GM19238 (cell line): ENCODE data around the gene AKT3.
"Not testable (repeated sequence)": the region's sequence is repeated elsewhere in the genome, so short reads cannot be mapped to it uniquely, and the experiment has no call there.

Experiments
- DNase-seq: peaks from one replicate; pipeline ENCODE4 v3.0.0; 2011; ENCODE audit warnings: low spot score; ENCODE audit not compliant: insufficient read length

AKT3 gene

DNA sequence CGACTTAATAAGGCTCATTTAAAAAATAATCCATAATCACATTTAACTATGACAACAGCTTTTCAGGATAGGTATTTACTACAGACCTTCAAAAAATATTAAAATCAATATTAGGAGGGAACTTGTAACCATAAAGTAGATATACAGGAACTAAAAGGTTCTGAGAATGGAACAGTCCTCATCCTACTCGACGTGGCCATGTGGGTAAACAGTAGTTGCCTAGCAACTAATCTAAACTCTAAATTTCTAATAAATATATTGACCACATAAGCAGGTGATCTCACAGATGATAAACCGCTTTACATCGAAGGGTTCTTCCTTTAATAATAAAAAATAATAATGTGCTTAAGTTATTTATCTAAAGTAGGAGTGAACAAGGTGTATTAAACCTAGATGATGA is 7.9 kb downstream of the AKT3 start:
- no peak for DNase-seq

DNA sequence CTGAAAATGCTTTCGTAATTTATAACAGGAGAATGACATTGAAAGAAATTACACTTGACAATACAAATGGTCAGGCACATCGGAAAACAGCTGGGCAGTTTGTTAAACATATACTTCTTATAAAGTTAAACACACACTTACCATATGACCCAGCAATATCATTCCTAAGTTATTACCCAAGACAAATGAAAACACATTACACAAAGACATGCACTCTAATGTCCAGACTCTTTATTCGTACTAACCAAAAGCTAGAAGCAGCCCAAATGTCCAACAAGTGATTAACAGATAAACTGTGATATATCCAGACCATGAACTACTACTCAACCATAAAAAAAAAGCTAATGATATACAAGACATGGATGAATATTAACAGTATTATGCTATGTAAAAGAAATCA is 8.5 kb downstream of the AKT3 start:
- no peak for DNase-seq

DNA sequence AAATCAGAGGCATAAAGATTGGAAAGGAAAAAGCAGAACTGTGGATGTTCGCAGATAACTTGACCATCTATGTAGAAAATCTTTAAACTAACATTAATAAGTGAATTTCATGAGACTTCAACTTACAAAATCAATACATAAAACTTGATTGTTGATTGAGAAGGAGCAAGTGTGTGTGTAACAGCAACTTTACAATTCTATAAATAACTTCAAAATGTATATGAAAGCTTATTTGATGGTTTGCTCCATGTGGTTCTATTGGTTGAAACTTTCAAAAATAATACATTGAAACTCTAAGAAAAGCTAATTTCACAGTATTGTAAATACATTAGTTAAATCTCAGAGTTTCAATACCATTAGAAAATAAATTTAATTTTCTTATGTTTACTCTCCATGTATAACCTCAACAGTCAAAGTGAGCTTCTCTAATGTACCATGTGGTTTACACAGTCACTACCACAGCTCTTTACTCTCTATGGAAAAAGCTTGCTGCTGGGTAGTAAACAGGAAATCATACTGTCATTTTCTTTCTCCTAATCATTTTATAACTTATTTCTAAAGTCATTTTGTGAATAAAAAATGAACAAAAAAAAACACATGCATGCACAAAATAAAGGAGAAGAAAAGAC is 12.0 kb downstream of the AKT3 start:
- DNase-seq, result no peak

DNA sequence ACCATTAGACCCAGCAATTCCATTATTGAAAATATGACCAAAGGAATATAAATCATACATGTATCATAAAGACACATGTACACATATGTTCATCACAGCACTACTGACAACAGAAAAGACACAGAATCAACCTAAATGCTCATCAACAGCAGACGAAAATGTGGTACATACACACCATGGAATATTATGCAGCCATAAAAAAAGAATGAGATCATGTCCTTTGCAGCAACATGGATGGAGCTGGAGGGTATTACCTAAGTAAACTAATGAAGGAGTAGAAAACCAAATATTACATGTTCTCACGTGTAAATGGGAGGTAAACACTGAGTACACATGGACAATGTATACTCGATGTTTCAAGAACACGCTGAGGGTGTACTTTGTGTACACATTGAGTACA is 15.9 kb downstream of the AKT3 start:
- no peak for DNase-seq

DNA sequence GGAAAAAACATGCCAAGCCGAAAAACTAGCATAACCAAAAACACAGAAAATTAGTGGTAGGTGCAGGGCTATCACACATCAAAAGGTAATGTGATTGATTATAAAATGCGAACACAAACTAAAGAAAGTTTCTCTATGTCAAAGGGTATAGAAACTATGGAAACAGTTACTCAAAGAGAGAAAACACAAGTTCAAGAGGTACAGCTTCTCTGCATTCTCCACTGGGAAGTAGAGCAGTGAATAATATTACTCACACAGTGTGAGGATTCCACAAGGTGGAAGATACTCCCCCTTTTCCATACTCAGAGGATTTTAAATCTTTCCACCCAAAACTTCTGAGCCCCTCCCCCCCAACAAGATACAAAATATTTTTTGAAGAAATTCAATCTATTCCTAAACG is 18.6 kb downstream of the AKT3 start:
- no peak for DNase-seq

DNA sequence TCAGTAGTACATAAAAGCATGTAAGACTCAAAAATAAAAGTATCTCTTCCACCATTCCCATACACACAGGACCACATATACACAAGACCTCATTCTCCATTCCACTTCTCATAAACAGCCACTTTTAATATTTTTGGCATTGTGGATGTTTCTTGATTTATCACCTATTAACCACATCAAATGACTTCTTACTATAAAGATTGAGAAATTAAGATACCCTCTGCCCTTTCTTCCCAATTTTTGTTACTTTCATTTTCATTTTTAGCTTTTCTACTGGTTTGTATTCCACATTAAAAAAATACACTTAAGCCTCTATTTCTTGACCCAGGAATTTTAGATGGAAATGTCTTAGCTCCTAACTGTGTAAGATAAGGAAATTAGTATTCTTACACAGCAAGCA is 22.8 kb downstream of the AKT3 start:
- DNase-seq, result no peak

GRCh38 chr1:243824907-243825306 is 25.1 kb downstream of the AKT3 start:
- DNase-seq, result not testable (repeated sequence)

- DNase-seq, result no peak
Measured at GRCh38 chr1:243821177-243821680, 28.8 kb downstream of the AKT3 start.

GRCh38 chr1:243819438-243819839 is 30.6 kb downstream of the AKT3 start:
- DNase-seq, result no peak

- DNase-seq, result no peak
Measured at GRCh38 chr1:243818978-243819377, 31.1 kb downstream of the AKT3 start.

DNA sequence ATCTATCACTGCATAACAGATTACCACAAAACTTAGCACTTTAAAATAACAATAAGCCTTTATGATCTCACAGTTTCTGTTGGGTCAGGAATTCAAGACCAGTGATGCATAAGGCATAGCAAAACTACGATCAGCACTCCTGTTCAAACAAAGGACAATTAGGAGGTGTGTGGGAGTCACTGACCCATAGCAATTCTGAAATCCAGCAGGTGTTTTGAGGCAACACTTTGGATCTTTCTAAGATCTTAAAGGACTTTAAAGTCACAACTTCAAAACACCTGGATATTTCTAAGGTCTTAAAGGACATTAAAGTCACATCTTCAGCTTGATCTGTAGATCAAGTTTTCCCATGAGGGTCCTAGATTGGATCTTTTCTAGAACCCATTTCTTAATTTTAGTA is 35.3 kb downstream of the AKT3 start:
- DNase-seq, result no peak

DNA sequence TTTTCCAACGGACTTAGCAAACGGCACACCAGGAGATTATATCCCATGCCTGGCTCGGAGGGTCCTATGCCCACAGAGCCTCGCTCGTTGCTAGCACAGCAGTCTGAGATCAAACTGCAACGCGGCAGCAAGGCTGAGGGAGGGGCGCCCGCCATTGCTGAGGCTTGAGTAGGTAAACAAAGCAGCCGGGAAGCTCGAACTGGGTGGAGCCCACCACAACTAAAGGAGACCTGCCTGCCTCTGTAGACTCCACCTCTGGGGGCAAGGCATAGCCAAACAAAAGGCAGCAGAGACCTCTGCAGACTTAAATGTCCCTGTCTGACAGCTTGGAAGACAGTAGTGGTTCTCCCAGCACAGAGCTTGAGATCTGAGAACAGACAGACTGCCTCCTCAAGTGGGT is 42.7 kb downstream of the AKT3 start:
- not testable (repeated sequence) for DNase-seq

- DNase-seq, result no peak
Measured at GRCh38 chr1:243806310-243806709, 43.7 kb downstream of the AKT3 start.

DNA sequence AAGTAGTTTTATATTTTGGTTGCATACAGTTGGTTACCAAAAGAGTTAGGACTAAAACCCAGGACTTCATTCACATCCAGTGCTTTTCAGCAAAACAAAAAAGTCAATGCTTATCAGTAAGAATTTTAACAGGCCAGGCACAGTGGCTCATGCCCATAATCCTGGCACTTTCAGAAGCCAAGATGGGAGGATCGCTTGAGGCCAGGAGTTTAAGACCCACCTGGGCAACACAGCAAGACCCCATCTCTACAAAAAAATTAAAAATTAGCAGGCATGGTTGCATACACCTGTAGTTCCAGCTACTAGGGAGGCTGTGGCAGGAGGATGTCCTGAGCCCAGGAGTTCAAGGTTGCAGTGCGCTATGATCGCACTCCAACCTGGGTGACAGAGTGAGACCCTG is 47.3 kb downstream of the AKT3 start:
- no peak for DNase-seq

DNA sequence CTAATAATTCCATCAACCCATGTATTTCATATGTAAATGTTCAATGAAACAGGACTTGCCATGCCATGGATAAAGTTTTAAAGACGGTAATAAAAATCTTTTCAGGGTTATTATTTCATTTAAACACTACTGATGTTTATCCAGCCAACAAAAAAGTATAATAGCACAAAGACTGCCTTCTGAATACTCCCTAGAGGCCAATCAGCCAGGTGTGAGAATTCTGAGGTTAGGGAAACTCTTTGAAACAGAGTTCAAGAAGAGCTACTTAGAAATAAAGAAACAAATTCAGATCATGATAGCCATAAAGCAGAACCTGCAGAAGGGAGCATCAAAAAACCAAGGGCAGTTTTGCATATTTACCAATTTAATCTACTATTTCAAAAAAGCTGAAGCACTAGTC is 48.7 kb downstream of the AKT3 start:
- DNase-seq, result peak; percentile 1

DNA sequence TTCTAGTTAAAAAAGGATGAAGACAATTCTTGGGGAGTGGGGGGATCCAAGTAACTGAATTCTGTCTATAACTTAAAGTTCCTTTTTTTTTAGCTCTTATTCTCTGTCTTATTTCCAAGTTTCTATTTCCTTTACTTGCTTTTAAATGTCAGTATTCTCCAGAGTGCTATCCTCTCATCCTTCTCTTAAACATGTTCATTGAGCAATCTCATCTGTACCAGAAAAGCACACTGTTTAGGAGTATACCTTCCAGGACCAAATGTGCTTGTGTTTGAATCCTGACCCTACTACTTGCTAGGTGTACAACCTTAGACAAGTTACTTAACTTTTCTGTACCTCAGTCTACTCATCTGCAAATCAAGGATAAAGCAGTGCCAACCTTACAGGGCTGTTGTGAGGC is 50.1 kb downstream of the AKT3 start:
- no peak for DNase-seq

DNA sequence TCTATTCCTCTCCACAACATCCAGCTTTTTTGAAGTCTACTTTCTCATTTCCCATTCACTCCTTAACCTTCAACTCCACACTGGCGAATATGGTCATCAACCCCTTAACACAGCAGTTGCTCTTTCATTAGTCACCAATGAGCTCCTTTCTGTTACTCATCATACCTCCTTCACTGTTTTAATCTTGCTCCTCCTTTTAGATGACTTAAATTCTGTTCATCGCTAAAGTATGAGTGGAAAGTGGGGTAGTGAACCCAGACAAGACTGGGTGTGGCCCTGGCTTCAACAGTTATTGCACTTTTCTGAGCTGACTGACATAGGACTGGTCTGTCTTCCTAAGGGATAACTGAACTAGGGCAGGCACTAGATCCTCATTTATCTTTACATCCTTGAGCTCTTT is 51.3 kb downstream of the AKT3 start:
- no peak for DNase-seq

DNA sequence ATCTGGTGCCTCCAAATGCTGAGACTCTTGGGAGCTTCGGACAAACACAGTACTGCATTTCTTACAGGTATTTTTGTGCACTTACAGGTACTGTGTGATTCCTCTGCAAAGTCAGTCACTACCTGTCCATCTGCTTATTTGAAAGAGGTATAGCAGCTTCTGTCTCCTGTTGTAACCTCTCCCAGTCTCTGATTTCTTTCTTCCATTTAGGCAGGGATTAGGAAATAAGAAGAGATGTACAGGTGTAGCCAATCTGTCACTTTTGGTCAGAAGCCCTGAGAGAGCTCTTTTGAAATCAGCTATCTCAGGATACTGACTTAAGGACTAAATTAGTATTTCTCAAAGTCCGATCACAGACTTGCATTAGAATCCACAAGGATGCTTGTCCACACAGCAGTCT is 54.0 kb downstream of the AKT3 start:
- DNase-seq, result no peak

- no peak for DNase-seq
Measured at GRCh38 chr1:243793298-243793697, 56.7 kb downstream of the AKT3 start.

- DNase-seq, result no peak
Measured at GRCh38 chr1:243792891-243793290, 57.2 kb downstream of the AKT3 start.

GRCh38 chr1:243792401-243792800 is 57.6 kb downstream of the AKT3 start:
- no peak for DNase-seq

- DNase-seq, result no peak
Measured at GRCh38 chr1:243791586-243792267, 58.3 kb downstream of the AKT3 start.

DNA sequence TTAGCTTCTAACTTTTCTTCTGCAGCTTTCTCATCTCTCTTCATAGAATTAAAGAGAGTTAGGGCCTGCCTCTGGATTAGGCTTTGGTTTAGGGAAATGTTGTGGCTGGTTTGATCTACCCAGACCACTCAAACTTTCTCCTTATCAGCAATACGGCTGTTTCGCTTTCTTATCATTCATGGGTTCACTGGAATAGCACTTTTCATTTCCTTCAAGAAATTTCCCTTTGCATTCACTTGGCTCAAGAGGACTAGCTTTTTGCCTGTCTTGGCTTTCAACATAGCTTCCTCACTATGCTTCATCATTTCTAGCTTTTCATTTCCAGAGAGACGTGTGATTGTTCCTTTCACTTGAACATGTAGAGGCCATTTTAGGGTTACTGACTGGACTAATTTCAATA is 59.6 kb downstream of the AKT3 start:
- DNase-seq, result no peak
